Panc1 (cell line): ENCODE results near the gene CNOT4. TPM values are rescaled to one million over a fixed set of nuclear protein-coding genes. Genes with fewer than 3 reads are reported as not detected.

Source experiments
- ATAC-seq: fragments of 200-7000 bp; cut with Tn5 transposase; 2 replicates; pipeline ENCODE4 v1.9.1; 2020; ENCODE audit warnings: mild to moderate bottlenecking, moderate library complexity
- BruUV-seq: library from RNA; stranded (reverse); fragments of 400-500 nt; replicated peaks from 2 replicates; lab custom pipeline; 2021; lab: Mats Ljungman, UMichigan
- CTCF ChIA-PET: fragments of 300-600 bp; sonication (Branson Sonifier 250); formaldehyde crosslinking; loops from one replicate; lab custom pipeline; 2022; ENCODE audit warnings: antibody characterized with exemption; lab: Charles Lee
- POLR2A ChIA-PET: fragments of 300-600 bp; sonication (Branson Sonifier 250); formaldehyde crosslinking; loops from one replicate; lab custom pipeline; 2022; ENCODE audit warnings: antibody characterized with exemption; lab: Charles Lee
- DNase-seq: peaks from one replicate; pipeline ENCODE4 v3.0.0-alpha.2; 2010; ENCODE audit warnings: low read depth, low spot score
- H3K27ac ChIP-seq: 2 replicates; pipeline ENCODE4 v1.5.1; 2011; ENCODE audit warnings: mild to moderate bottlenecking, low read length, inconsistent platforms
- H3K27me3 ChIP-seq: fragments of 200-500 bp; sonication (Bioruptor generic); 2 replicates; pipeline ENCODE4 v1.6.0; 2014; ENCODE audit warnings: low read length, inconsistent platforms; ENCODE audit not compliant: control insufficient read depth, insufficient read depth
- H3K36me3 ChIP-seq: fragments of 200-500 bp; sonication (Bioruptor generic); 2 replicates; pipeline ENCODE4 v1.5.1; 2014; ENCODE audit warnings: inconsistent platforms, mild to moderate bottlenecking, low read length, moderate library complexity; ENCODE audit not compliant: control insufficient read depth, insufficient read depth
- H3K4me1 ChIP-seq: 2 replicates; pipeline ENCODE4 v1.5.1; 2011; ENCODE audit warnings: inconsistent platforms, mild to moderate bottlenecking, low read length, moderate library complexity; ENCODE audit not compliant: control insufficient read depth, insufficient read depth
- H3K4me3 ChIP-seq, 2 experiments: 2 replicates each; pipeline ENCODE4 v1.5.1; 2011 to 2012; ENCODE audit warnings: low read depth in 2 of 2, low read length in 2 of 2, mild to moderate bottlenecking in 2 of 2, inconsistent platforms in 1 of 2, moderate library complexity in 1 of 2
- H3K9me3 ChIP-seq: fragments of 200-500 bp; sonication (Bioruptor generic); 2 replicates; pipeline ENCODE4 v1.5.1; 2014; ENCODE audit warnings: low read depth, mild to moderate bottlenecking, inconsistent platforms, low read length, moderate library complexity; ENCODE audit not compliant: control insufficient read depth, insufficient read depth
- CTCF ChIP-seq: fragments of 450-650 bp; IDR thresholded peaks from 2 replicates; pipeline ENCODE4 v1.5.1; 2017; ENCODE audit warnings: mild to moderate bottlenecking
- POLR2AphosphoS5 ChIP-seq: IDR thresholded peaks from 2 replicates; pipeline ENCODE4 v1.6.1; 2012; ENCODE audit warnings: mild to moderate bottlenecking, low read depth, low read length, moderate library complexity
- REST ChIP-seq, 2 experiments: IDR thresholded peaks; 2 replicates each; pipeline ENCODE4 v1.6.1; 2011 to 2012; ENCODE audit warnings: low read depth in 2 of 2, control low read depth in 1 of 2, low read length in 1 of 2, mild to moderate bottlenecking in 1 of 2, moderate library complexity in 1 of 2; ENCODE audit not compliant: insufficient read depth in 1 of 2
- SIN3A ChIP-seq: IDR thresholded peaks from 2 replicates; pipeline ENCODE4 v1.6.1; 2012; ENCODE audit warnings: low read depth, mild to moderate bottlenecking, low read length, moderate library complexity, borderline replicate concordance; ENCODE audit not compliant: insufficient read depth
- TCF7L2 ChIP-seq: IDR thresholded peaks from 2 replicates; pipeline ENCODE4 v1.6.1; 2011; ENCODE audit warnings: mild to moderate bottlenecking, low read depth, low read length, inconsistent platforms
- in situ Hi-C: cut with HindIII; loops from 2 replicates; pipeline ENCODE4 v1.10.0; 2016; ENCODE audit warnings: low sequenced_read_pairs, low pct_unique_long_range_greater_than_20kb
- intact Hi-C: fragments of 100-400 bp; cut with micrococcal nuclease; formaldehyde crosslinking; loops from one replicate; pipeline ENCODE4 v1.10.0; 2022; ENCODE audit not compliant: unreplicated experiment
- total RNA-seq: library from RNA; stranded (reverse); gene quantifications from one replicate; pipeline ENCODE4 v1.2.1, GENCODE V29; 2021; ENCODE audit not compliant: unreplicated experiment

The CNOT4 gene
- total RNA-seq, 1 experiment from 2014 or later: 22.3 TPM

- in situ Hi-C loops (no loop called here), intact Hi-C loops (loop anchor here (10.0 kb wide), 1 partner anchor 128 kb away; no protein-coding TSS in a partner anchor)
- Histone ChIP-seq H3K9me3 (no peaks in the 10 kb centered on the region), H3K27ac (no peak overlapping the region), H3K4me1 (no peaks in the 10 kb centered on the region), H3K27me3 (no peaks in the 10 kb centered on the region), H3K36me3 (no peaks in the 10 kb centered on the region), H3K4me3 (no peak overlapping the region)
- no peak for DNase-seq
- ATAC-seq: no peak
- TF ChIP-seq SIN3A: no peak
- TF ChIP-seq CTCF: no peak
- no peak for TF ChIP-seq TCF7L2
- no peak for TF ChIP-seq REST (IDR thresholded peaks at IDR 0.05; ENCODE audit: insufficient read depth in 1 of 2, low read depth in 2 of 2, low read length in 1 of 2)
- TF ChIP-seq POLR2AphosphoS5: no peak
- CTCF ChIA-PET: no interaction called here
- BruUV-seq: no TSS peak
- POLR2A ChIA-PET: no interaction called here
Measured at GRCh38 chr7:135517060-135517459, 7.2 kb upstream of the CNOT4 start.

GRCh38 chr7:135514856-135515255 is 5.0 kb upstream of the CNOT4 start:
- POLR2A ChIA-PET: no interaction called here
- no peak overlapping the region for H3K27ac ChIP-seq
- TF ChIP-seq TCF7L2 (no peak), SIN3A (no peak), REST (IDR thresholded peaks at IDR 0.05; ENCODE audit: insufficient read depth in 1 of 2, low read depth in 2 of 2, low read length in 1 of 2) (no peak), CTCF (no peak), POLR2AphosphoS5 (no peak)
- no peak overlapping the region for H3K4me3 ChIP-seq
- H3K36me3 ChIP-seq: no peaks in the 10 kb centered on the region
- intact Hi-C loops: loop anchor here (10.0 kb wide), 1 partner anchor 130 kb away; no protein-coding TSS in a partner anchor
- CTCF ChIA-PET: interaction anchor here (1.0 kb wide), 1 partner anchor 131 kb away, joined by 3 read pairs; no protein-coding TSS in a partner anchor
- no peaks in the 10 kb centered on the region for H3K4me1 ChIP-seq
- BruUV-seq: no TSS peak
- no peaks in the 10 kb centered on the region for H3K27me3 ChIP-seq
- ATAC-seq (no peak), DNase-seq (no peak)
- in situ Hi-C loops: no loop called here
- no peaks in the 10 kb centered on the region for H3K9me3 ChIP-seq
